Muscle of leg (tissue), 11 donors: ENCODE measurements around the gene KLHL26. TPM values are rescaled to one million over a fixed set of nuclear protein-coding genes. Genes with fewer than 3 reads are reported as not detected.

Experiments used
- DNase-seq: peaks from one replicate; pipeline ENCODE4 v3.0.0; 2013
- H3K27ac ChIP-seq: one replicate; pipeline ENCODE4 v1.5.1; 2013; ENCODE audit warnings: mild to moderate bottlenecking, low read length, control low read depth
- H3K27me3 ChIP-seq: one replicate; pipeline ENCODE4 v1.6.1; 2013; ENCODE audit warnings: low read length; ENCODE audit not compliant: control insufficient read depth, insufficient read depth
- H3K36me3 ChIP-seq: one replicate; pipeline ENCODE4 v1.6.1; 2013; ENCODE audit warnings: low read length; ENCODE audit not compliant: control insufficient read depth, insufficient read depth
- H3K4me1 ChIP-seq: one replicate; pipeline ENCODE4 v1.6.1; 2013; ENCODE audit warnings: low read length; ENCODE audit not compliant: control insufficient read depth, insufficient read depth
- H3K4me3 ChIP-seq: one replicate; pipeline ENCODE4 v1.5.1; 2013; ENCODE audit warnings: low read length, control low read depth
- H3K9me3 ChIP-seq: replicated peaks from 2 replicates; pipeline ENCODE4 v1.6.1; 2013; ENCODE audit warnings: low read depth, low read length; ENCODE audit not compliant: control insufficient read depth
- WGBS: methylation state at CpG from one replicate; pipeline ENCODE4 v1.1.5; 2013; ENCODE audit warnings: missing lambda C conversion rate; ENCODE audit not compliant: insufficient coverage; 5-methylcytosine and 5-hydroxymethylcytosine counted together
- polyA plus RNA-seq, 8 donors: library from polyadenylated mRNA; unstranded; fragments of 120-200 nt; gene quantifications; one replicate each; pipeline versions ENCODE4 v1.2.1 to v1.2.3, GENCODE V29; 2013; ENCODE audit warnings: inconsistent platforms in 1 of 8, low replicate concordance in 1 of 8; ENCODE audit not compliant: insufficient read length in 8 of 8, insufficient read depth in 1 of 8
- total RNA-seq: library from RNA; stranded (reverse); fragments of 120-200 nt; gene quantifications from one replicate; pipeline ENCODE4 v1.2.4, GENCODE V29; 2013

Gene KLHL26
- total and polyA plus RNA-seq, 9 donors: 2.0 to 5.8 (median 4.0) TPM

GRCh38 chr19:18635831-18636182 is 1.0 kb upstream of the KLHL26 start:
- Histone ChIP-seq H3K36me3 (no peaks in the 10 kb centered on the region), H3K4me3 (no peak overlapping the region), H3K27ac (no peak overlapping the region), H3K4me1 (peaks cover 10% of the 10 kb centered on the region), H3K9me3 (no peaks in the 10 kb centered on the region), H3K27me3 (peaks cover 10% of the 10 kb centered on the region)
- WGBS: 5% methylated on average over 3 of the region's 6 CpGs
- DNase-seq: no peak

DNA sequence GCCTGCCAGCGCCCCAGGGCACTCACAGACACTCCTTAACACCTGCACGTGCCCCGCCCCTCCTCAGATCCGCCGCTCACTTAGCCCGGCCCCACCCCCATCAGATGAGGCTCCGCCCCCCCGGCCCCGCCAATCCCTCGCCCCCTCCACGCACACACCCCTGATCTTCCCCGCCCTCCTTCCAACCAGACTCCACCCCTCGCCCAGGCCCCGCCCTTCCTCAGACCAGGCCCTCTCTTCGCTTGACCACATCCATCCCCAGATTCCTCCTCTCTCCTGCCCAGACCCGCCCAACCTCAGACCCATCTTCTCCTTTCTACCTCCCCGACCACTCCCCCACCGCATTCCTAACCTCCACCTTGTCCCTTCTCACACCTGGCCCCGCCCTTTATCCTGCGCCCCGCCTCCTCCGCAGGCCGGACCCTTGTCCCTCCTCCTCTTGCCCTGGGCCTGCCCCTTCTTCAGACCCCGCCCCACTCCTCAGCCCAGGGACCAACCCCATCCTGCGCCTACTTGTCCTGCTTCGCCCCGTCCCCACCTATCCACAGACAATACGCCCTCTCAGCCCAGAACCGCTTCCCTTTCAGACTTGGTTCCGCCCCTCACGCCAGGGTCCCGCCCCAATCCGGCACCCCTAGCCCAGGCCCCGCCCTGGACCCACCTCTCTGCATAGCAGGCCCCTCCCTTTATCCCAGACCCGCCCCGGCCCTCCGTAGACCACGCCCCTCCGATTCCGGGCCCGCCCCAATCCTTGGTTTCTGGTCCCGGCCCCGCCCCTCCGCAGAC is 452 bp upstream of the KLHL26 start:
- Histone ChIP-seq H3K4me1 (peaks cover 10% of the 10 kb centered on the region), H3K9me3 (no peaks in the 10 kb centered on the region), H3K4me3 (peak overlapping the region; percentile 68), H3K27me3 (peaks cover 10% of the 10 kb centered on the region), H3K27ac (peak overlapping the region; percentile 65), H3K36me3 (no peaks in the 10 kb centered on the region)
- WGBS: 1% methylated on average over 36 of the region's 44 CpGs
- DNase-seq: peak; percentile 94

DNA sequence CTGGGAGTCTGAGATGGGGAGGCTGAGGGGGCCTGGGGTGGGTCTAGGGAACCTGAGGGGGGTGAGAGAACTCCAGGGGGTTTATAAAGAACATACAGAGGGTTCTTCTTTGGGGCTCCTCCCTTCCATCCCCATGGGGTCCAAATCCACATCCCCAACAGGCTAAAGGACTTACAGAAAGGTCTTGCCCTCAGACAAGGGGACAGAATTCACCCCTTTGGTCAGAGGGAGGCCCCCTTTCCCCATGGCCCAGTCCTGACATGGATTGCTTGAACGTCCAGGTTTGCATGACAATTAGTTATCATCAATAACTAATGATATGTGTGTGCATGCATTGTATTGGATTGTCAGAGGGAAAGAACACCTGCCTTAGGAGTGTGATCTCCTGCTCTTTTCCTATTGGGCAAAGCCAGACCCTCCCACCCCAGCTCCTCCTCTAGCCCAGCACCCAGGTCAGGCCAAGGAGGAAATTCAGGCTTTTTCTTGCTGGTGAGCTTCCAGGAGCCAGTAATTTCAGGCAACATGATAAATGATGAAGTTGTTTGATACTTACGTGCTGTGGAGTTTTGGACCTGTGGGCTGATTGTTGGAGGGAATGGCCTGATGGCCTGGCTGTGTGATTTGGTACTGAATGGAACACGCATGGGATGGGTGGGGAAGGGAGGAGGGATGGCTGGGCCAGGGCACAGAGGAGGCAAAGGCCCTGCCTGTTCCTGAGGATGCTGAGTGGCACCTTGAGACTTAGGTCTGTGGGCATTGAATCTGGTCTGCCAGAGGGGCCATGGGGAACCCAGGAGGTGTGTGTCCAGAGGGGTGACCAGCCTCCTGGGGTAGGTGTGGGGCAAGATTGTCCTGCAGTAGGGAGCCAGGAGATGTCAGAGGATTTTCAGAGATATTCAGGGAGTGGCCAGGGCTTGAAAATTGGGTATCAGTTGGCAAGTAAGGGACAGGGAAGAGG is 1.1 kb downstream of the KLHL26 start:
- Histone ChIP-seq H3K4me3 (peak overlapping the region; percentile 68), H3K9me3 (no peaks in the 10 kb centered on the region), H3K27me3 (peaks cover 10% of the 10 kb centered on the region), H3K4me1 (peaks cover 10% of the 10 kb centered on the region), H3K36me3 (no peaks in the 10 kb centered on the region), H3K27ac (no peak overlapping the region)
- 63% methylated on average over 2 of the region's 3 CpGs for WGBS
- no peak for DNase-seq

- Histone ChIP-seq H3K4me3 (no peak overlapping the region), H3K27ac (no peak overlapping the region)
- 40% methylated on average over 1 of the region's 8 CpGs for WGBS
Measured at GRCh38 chr19:18639706-18640243, 2.9 kb downstream of the KLHL26 start.

DNA sequence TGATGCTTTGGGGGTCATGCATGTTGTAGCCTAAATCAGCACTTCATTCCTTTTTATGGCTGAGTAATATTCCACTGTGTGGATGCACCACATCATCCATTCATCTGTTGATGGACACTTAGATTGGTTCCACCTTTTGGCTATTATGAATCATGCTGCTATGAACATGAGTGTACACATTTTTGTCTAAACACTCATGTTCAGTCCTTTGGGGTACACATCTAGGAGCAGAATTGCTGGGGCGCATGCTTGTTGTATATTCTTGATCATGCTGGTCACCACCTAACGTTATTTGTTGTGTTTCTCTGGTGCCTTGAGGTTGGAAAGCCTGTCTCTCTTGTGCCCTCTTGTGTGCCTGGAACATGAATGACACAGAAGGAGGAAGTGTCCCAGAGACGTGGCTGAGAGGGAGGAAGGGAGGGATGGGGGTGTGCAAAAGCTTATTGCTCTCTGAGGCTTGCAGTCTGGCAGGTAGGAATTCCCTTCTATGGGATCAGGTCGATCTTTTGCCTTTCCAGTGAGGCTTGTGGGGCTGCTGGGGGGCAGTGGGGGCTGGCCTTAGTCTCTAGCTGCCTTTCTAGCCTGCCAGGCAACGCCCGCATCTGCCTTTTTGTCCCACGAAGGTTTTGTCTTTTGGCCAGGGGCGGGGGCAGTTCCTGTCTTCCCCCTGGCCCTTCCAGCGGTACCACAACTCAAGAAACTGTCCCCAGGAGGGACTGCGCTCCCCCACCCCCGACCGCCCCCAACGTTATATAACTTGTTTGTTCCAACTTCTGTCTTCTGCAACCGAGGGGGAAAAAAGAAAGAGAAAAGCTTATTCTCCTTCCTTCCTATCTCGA is 7.6 kb downstream of the KLHL26 start:
- Histone ChIP-seq H3K27me3 (no peaks in the 10 kb centered on the region), H3K4me3 (no peak overlapping the region), H3K9me3 (no peaks in the 10 kb centered on the region), H3K4me1 (peaks cover 33% of the 10 kb centered on the region), H3K36me3 (no peaks in the 10 kb centered on the region), H3K27ac (no peak overlapping the region)
- peak; percentile 48 for DNase-seq
- WGBS: 65% methylated on average over 6 of the region's 15 CpGs

More at GRCh38 chr19:18639706-18640243, 2.9 kb downstream of the KLHL26 start:
- no peak for DNase-seq
- H3K27me3 ChIP-seq: peaks cover 6% of the 10 kb centered on the region
- H3K36me3 ChIP-seq: no peaks in the 10 kb centered on the region
- no peaks in the 10 kb centered on the region for H3K9me3 ChIP-seq
- peaks cover 13% of the 10 kb centered on the region for H3K4me1 ChIP-seq

DNA sequence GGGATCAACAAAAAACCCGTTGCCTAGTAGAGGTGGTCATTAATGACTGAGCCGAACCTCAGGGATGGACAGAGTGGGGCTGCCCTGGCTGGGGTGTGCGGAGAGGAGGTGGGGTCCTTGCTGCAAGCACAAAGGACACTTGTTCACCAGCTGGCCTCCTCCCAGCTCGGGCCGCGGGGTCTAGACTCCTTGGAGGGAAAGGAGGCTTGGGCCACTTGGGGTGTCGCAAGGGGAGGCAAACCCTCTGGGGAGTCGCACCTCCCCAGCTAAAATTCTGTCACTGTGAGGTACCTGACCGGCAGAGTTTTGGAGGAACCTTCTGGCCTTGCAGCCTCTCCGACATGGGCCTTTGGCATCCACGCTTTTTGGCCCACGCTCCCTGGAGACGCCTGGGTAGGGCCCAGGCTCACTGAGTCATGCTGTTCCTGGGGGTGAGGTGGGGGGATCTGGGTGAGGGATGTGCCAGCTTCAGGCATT is 8.2 kb downstream of the KLHL26 start:
- no peak for DNase-seq
- Histone ChIP-seq H3K27me3 (no peaks in the 10 kb centered on the region), H3K9me3 (no peaks in the 10 kb centered on the region), H3K36me3 (no peaks in the 10 kb centered on the region), H3K27ac (no peak overlapping the region), H3K4me3 (no peak overlapping the region), H3K4me1 (peaks cover 40% of the 10 kb centered on the region)
- whole genome bisulfite sequencing: 68% methylated on average over 5 of the region's 13 CpGs

DNA sequence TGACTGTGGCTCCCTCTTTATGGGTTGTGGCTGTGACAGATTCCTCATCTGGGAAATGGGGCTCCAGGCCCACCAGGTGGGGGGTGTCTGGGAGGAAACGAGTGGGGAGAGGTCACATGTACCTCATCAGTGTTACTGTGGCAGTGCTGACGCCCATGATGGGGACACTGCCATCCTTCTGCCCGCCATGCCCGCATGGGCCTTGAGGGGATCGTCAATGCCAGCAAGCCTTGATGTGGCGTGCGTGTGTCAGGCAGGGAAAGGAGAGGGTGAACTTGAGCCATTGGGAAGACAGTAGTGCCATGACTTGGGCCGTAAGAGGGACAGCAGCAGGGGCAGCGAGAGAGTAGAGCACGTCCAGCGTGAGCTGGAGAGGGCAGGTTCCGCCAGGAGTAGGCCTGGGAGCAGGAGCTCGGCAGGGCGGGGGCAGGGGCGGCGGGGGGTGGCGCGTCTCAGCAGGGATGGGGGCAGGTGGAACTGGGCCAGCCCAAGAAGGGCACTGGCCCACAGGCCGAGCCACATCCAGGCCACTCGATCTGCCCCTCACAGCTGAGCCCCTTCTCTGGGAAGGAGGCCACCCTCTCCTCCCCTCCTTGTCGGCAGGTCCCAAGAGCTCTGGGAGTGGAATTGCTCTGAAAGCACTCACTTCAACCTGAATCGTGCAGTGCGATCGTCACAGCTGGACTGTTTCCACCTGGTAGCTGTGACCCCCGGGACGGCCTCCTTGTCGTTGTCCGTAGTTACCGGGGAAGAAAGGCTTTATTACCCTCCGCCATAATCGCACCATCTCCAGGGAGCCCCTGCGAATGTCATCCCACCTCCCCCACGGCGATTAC is 9.9 kb downstream of the KLHL26 start:
- no peak overlapping the region for H3K4me3 ChIP-seq
- H3K9me3 ChIP-seq: no peaks in the 10 kb centered on the region
- no peaks in the 10 kb centered on the region for H3K27me3 ChIP-seq
- peaks cover 56% of the 10 kb centered on the region for H3K4me1 ChIP-seq
- H3K27ac ChIP-seq: no peak overlapping the region
- DNase-seq: no peak
- no peaks in the 10 kb centered on the region for H3K36me3 ChIP-seq
- 57% methylated on average over 29 of the region's 34 CpGs for WGBS

GRCh38 chr19:18647371-18647767 is 10.5 kb downstream of the KLHL26 start:
- no peak overlapping the region for H3K4me3 ChIP-seq
- peaks cover 61% of the 10 kb centered on the region for H3K4me1 ChIP-seq
- DNase-seq: no peak
- 45% methylated on average over 1 of the region's 1 CpG for WGBS
- no peaks in the 10 kb centered on the region for H3K9me3 ChIP-seq
- no peaks in the 10 kb centered on the region for H3K36me3 ChIP-seq
- H3K27ac ChIP-seq: no peak overlapping the region
- no peaks in the 10 kb centered on the region for H3K27me3 ChIP-seq

GRCh38 chr19:18647807-18648206 is 11.0 kb downstream of the KLHL26 start:
- Histone ChIP-seq H3K4me3 (no peak overlapping the region), H3K9me3 (no peaks in the 10 kb centered on the region), H3K36me3 (no peaks in the 10 kb centered on the region), H3K4me1 (peaks cover 61% of the 10 kb centered on the region), H3K27ac (no peak overlapping the region), H3K27me3 (no peaks in the 10 kb centered on the region)
- 85% methylated on average over 10 of the region's 10 CpGs for WGBS
- no peak for DNase-seq
